Measurements from ENCODE around the gene ARHGAP24.

Gene ARHGAP24

GRCh38 chr4:85726555-85726954 lies 251.6 kb downstream of the ARHGAP24 start:
- no peak overlapping the region for H3K9ac ChIP-seq (ENCODE audit: low read depth in 1 of 2, low read length in 2 of 2)
- H3K4me1 ChIP-seq (ENCODE audit: control insufficient read depth in 2 of 2, insufficient read depth in 2 of 2, low read length in 2 of 2): no peaks in the 10 kb centered on the region
- H3K27ac ChIP-seq (ENCODE audit: low read depth in 2 of 2, low read length in 2 of 2): peak overlapping the region; percentile 28 to 66
- no peak overlapping the region for H3K4me3 ChIP-seq (ENCODE audit: low read length in 2 of 2)
- H3K36me3 ChIP-seq (ENCODE audit: control insufficient read depth in 2 of 2, insufficient read depth in 2 of 2, low read length in 2 of 2): no peaks in the 10 kb centered on the region
- no peaks in the 10 kb centered on the region for H3K27me3 ChIP-seq (ENCODE audit: control insufficient read depth in 2 of 2, insufficient read depth in 2 of 2, low read length in 2 of 2)
- H3K9me3 ChIP-seq (ENCODE audit: control insufficient read depth in 2 of 2, low read length in 2 of 2): no peaks in the 10 kb centered on the region

- no peak overlapping the region for H3K27ac ChIP-seq (ENCODE audit: low read depth in 2 of 2, low read length in 2 of 2)
Measured at GRCh38 chr4:85728464-85728863, 253.5 kb downstream of the ARHGAP24 start.

GRCh38 chr4:85732124-85732523 lies 257.2 kb downstream of the ARHGAP24 start:
- Histone ChIP-seq H3K27me3 (ENCODE audit: control insufficient read depth in 2 of 2, insufficient read depth in 2 of 2, low read length in 2 of 2) (no peaks in the 10 kb centered on the region), H3K9ac (ENCODE audit: low read depth in 1 of 2, low read length in 2 of 2) (no peak overlapping the region), H3K36me3 (ENCODE audit: control insufficient read depth in 2 of 2, insufficient read depth in 2 of 2, low read length in 2 of 2) (no peaks in the 10 kb centered on the region), H3K4me1 (ENCODE audit: control insufficient read depth in 2 of 2, insufficient read depth in 2 of 2, low read length in 2 of 2) (no peaks in the 10 kb centered on the region), H3K27ac (ENCODE audit: low read depth in 2 of 2, low read length in 2 of 2) (no peak overlapping the region), H3K4me3 (ENCODE audit: low read length in 2 of 2) (no peak overlapping the region), H3K9me3 (ENCODE audit: control insufficient read depth in 2 of 2, low read length in 2 of 2) (no peaks in the 10 kb centered on the region)

More at GRCh38 chr4:85728464-85728863, 253.5 kb downstream of the ARHGAP24 start:
- H3K4me3 ChIP-seq (ENCODE audit: low read length in 2 of 2): no peak overlapping the region
- no peak overlapping the region for H3K9ac ChIP-seq (ENCODE audit: low read depth in 1 of 2, low read length in 2 of 2)
- H3K27me3 ChIP-seq (ENCODE audit: control insufficient read depth in 2 of 2, insufficient read depth in 2 of 2, low read length in 2 of 2): no peaks in the 10 kb centered on the region
- no peaks in the 10 kb centered on the region for H3K36me3 ChIP-seq (ENCODE audit: control insufficient read depth in 2 of 2, insufficient read depth in 2 of 2, low read length in 2 of 2)
- H3K9me3 ChIP-seq (ENCODE audit: control insufficient read depth in 2 of 2, low read length in 2 of 2): no peaks in the 10 kb centered on the region
- H3K4me1 ChIP-seq (ENCODE audit: control insufficient read depth in 2 of 2, insufficient read depth in 2 of 2, low read length in 2 of 2): no peaks in the 10 kb centered on the region

GRCh38 chr4:85733798-85734197 lies 258.8 kb downstream of the ARHGAP24 start:
- Histone ChIP-seq H3K4me1 (ENCODE audit: control insufficient read depth in 2 of 2, insufficient read depth in 2 of 2, low read length in 2 of 2) (no peaks in the 10 kb centered on the region), H3K9ac (ENCODE audit: low read depth in 1 of 2, low read length in 2 of 2) (no peak overlapping the region), H3K27ac (ENCODE audit: low read depth in 2 of 2, low read length in 2 of 2) (no peak overlapping the region), H3K4me3 (ENCODE audit: low read length in 2 of 2) (no peak overlapping the region), H3K9me3 (ENCODE audit: control insufficient read depth in 2 of 2, low read length in 2 of 2) (no peaks in the 10 kb centered on the region), H3K27me3 (ENCODE audit: control insufficient read depth in 2 of 2, insufficient read depth in 2 of 2, low read length in 2 of 2) (no peaks in the 10 kb centered on the region), H3K36me3 (ENCODE audit: control insufficient read depth in 2 of 2, insufficient read depth in 2 of 2, low read length in 2 of 2) (no peaks in the 10 kb centered on the region)

GRCh38 chr4:85734424-85734831 lies 259.5 kb downstream of the ARHGAP24 start:
- no peaks in the 10 kb centered on the region for H3K9me3 ChIP-seq (ENCODE audit: control insufficient read depth in 2 of 2, low read length in 2 of 2)
- H3K36me3 ChIP-seq (ENCODE audit: control insufficient read depth in 2 of 2, insufficient read depth in 2 of 2, low read length in 2 of 2): no peaks in the 10 kb centered on the region
- H3K27me3 ChIP-seq (ENCODE audit: control insufficient read depth in 2 of 2, insufficient read depth in 2 of 2, low read length in 2 of 2): no peaks in the 10 kb centered on the region
- no peak overlapping the region for H3K9ac ChIP-seq (ENCODE audit: low read depth in 1 of 2, low read length in 2 of 2)
- H3K27ac ChIP-seq (ENCODE audit: low read depth in 2 of 2, low read length in 2 of 2): no peak overlapping the region
- no peaks in the 10 kb centered on the region for H3K4me1 ChIP-seq (ENCODE audit: control insufficient read depth in 2 of 2, insufficient read depth in 2 of 2, low read length in 2 of 2)
- no peak overlapping the region for H3K4me3 ChIP-seq (ENCODE audit: low read length in 2 of 2)

GRCh38 chr4:85736571-85736970 lies 261.6 kb downstream of the ARHGAP24 start:
- Histone ChIP-seq H3K9me3 (ENCODE audit: control insufficient read depth in 2 of 2, low read length in 2 of 2) (no peaks in the 10 kb centered on the region), H3K27ac (ENCODE audit: low read depth in 2 of 2, low read length in 2 of 2) (no peak overlapping the region), H3K36me3 (ENCODE audit: control insufficient read depth in 2 of 2, insufficient read depth in 2 of 2, low read length in 2 of 2) (no peaks in the 10 kb centered on the region), H3K27me3 (ENCODE audit: control insufficient read depth in 2 of 2, insufficient read depth in 2 of 2, low read length in 2 of 2) (no peaks in the 10 kb centered on the region), H3K9ac (ENCODE audit: low read depth in 1 of 2, low read length in 2 of 2) (no peak overlapping the region), H3K4me3 (ENCODE audit: low read length in 2 of 2) (no peak overlapping the region), H3K4me1 (ENCODE audit: control insufficient read depth in 2 of 2, insufficient read depth in 2 of 2, low read length in 2 of 2) (peaks cover 0 to 2% of the 10 kb centered on the region in 2 donors)

GRCh38 chr4:85737254-85737653 lies 262.3 kb downstream of the ARHGAP24 start:
- Histone ChIP-seq H3K36me3 (ENCODE audit: control insufficient read depth in 2 of 2, insufficient read depth in 2 of 2, low read length in 2 of 2) (no peaks in the 10 kb centered on the region), H3K27ac (ENCODE audit: low read depth in 2 of 2, low read length in 2 of 2) (no peak overlapping the region), H3K27me3 (ENCODE audit: control insufficient read depth in 2 of 2, insufficient read depth in 2 of 2, low read length in 2 of 2) (no peaks in the 10 kb centered on the region), H3K9me3 (ENCODE audit: control insufficient read depth in 2 of 2, low read length in 2 of 2) (no peaks in the 10 kb centered on the region), H3K4me3 (ENCODE audit: low read length in 2 of 2) (no peak overlapping the region), H3K9ac (ENCODE audit: low read depth in 1 of 2, low read length in 2 of 2) (no peak overlapping the region), H3K4me1 (ENCODE audit: control insufficient read depth in 2 of 2, insufficient read depth in 2 of 2, low read length in 2 of 2) (peaks cover 0 to 2% of the 10 kb centered on the region in 2 donors)

- H3K9me3 ChIP-seq (ENCODE audit: control insufficient read depth in 2 of 2, low read length in 2 of 2): no peaks in the 10 kb centered on the region
- no peak overlapping the region for H3K27ac ChIP-seq (ENCODE audit: low read depth in 2 of 2, low read length in 2 of 2)
- H3K9ac ChIP-seq (ENCODE audit: low read depth in 1 of 2, low read length in 2 of 2): no peak overlapping the region
- H3K36me3 ChIP-seq (ENCODE audit: control insufficient read depth in 2 of 2, insufficient read depth in 2 of 2, low read length in 2 of 2): no peaks in the 10 kb centered on the region
- no peaks in the 10 kb centered on the region for H3K27me3 ChIP-seq (ENCODE audit: control insufficient read depth in 2 of 2, insufficient read depth in 2 of 2, low read length in 2 of 2)
- no peak overlapping the region for H3K4me3 ChIP-seq (ENCODE audit: low read length in 2 of 2)
- peaks cover 0 to 2% of the 10 kb centered on the region in 2 donors for H3K4me1 ChIP-seq (ENCODE audit: control insufficient read depth in 2 of 2, insufficient read depth in 2 of 2, low read length in 2 of 2)
Measured at GRCh38 chr4:85738721-85739120, 263.8 kb downstream of the ARHGAP24 start.

GRCh38 chr4:85740431-85740861 lies 265.5 kb downstream of the ARHGAP24 start:
- Histone ChIP-seq H3K9me3 (ENCODE audit: control insufficient read depth in 2 of 2, low read length in 2 of 2) (no peaks in the 10 kb centered on the region), H3K4me3 (ENCODE audit: low read length in 2 of 2) (no peak overlapping the region), H3K36me3 (ENCODE audit: control insufficient read depth in 2 of 2, insufficient read depth in 2 of 2, low read length in 2 of 2) (no peaks in the 10 kb centered on the region), H3K27ac (ENCODE audit: low read depth in 2 of 2, low read length in 2 of 2) (no peak overlapping the region), H3K27me3 (ENCODE audit: control insufficient read depth in 2 of 2, insufficient read depth in 2 of 2, low read length in 2 of 2) (no peaks in the 10 kb centered on the region), H3K9ac (ENCODE audit: low read depth in 1 of 2, low read length in 2 of 2) (no peak overlapping the region), H3K4me1 (ENCODE audit: control insufficient read depth in 2 of 2, insufficient read depth in 2 of 2, low read length in 2 of 2) (peaks cover 0 to 2% of the 10 kb centered on the region in 2 donors)

- Histone ChIP-seq H3K4me1 (ENCODE audit: control insufficient read depth in 2 of 2, insufficient read depth in 2 of 2, low read length in 2 of 2) (peaks cover 2 to 4% of the 10 kb centered on the region in 2 donors), H3K4me3 (ENCODE audit: low read length in 2 of 2) (no peak overlapping the region), H3K9ac (ENCODE audit: low read depth in 1 of 2, low read length in 2 of 2) (no peak overlapping the region), H3K27ac (ENCODE audit: low read depth in 2 of 2, low read length in 2 of 2) (no peak overlapping the region), H3K36me3 (ENCODE audit: control insufficient read depth in 2 of 2, insufficient read depth in 2 of 2, low read length in 2 of 2) (no peaks in the 10 kb centered on the region), H3K9me3 (ENCODE audit: control insufficient read depth in 2 of 2, low read length in 2 of 2) (no peaks in the 10 kb centered on the region), H3K27me3 (ENCODE audit: control insufficient read depth in 2 of 2, insufficient read depth in 2 of 2, low read length in 2 of 2) (no peaks in the 10 kb centered on the region)
Measured at GRCh38 chr4:85741381-85741780, 266.4 kb downstream of the ARHGAP24 start.

Measured in mucosa of rectum (tissue), 2 donors.